Activated CD4-positive, alpha-beta T cell treated with anti-CD3 and anti-CD28 coated beads, Interleukin-2, amount 50 U/mL, for 16 hours (primary cell): ENCODE data around the gene PPP1R13B.

ENCODE experiments used
- DNase-seq: peaks from one replicate; pipeline ENCODE4 v3.0.0-alpha.2; 2020

The PPP1R13B gene

DNA sequence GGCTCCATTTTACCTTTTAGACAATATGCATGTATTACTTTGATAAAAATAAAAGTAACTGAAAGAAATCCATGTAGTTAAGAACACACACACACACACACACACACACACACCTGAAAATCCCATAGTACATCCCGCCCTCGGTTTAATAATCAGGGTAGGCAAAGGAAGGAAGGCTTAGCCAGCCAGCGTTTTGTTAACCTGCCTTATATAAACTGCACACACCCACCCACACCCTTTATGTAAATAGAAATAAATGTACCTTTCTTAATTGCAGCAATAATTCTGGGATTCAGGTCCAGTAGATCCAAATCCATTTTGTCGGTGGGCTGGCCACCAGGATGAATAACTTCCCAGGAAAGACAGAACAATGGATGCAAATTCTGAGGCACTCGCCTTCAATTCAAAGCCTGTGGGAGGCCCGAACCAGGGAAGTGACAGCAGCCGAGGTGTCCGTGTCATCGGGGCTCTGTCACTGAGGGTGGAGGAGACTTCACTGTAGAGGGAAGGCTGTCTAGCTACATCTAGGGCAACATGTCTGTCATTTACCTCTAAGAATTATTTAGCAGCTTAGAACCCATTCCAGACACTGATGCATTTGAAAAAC lies 136.5 kb downstream of the PPP1R13B start:
- DNase-seq, result no peak

GRCh38 chr14:103709814-103710213 lies 137.6 kb downstream of the PPP1R13B start:
- DNase-seq, result no peak

GRCh38 chr14:103708750-103709187 lies 138.6 kb downstream of the PPP1R13B start:
- no peak for DNase-seq

- no peak for DNase-seq
Measured at GRCh38 chr14:103707329-103708263, 139.8 kb downstream of the PPP1R13B start.

- no peak for DNase-seq
Measured at GRCh38 chr14:103706551-103707328, 140.6 kb downstream of the PPP1R13B start.

GRCh38 chr14:103705504-103706284 lies 141.7 kb downstream of the PPP1R13B start:
- no peak for DNase-seq

DNA sequence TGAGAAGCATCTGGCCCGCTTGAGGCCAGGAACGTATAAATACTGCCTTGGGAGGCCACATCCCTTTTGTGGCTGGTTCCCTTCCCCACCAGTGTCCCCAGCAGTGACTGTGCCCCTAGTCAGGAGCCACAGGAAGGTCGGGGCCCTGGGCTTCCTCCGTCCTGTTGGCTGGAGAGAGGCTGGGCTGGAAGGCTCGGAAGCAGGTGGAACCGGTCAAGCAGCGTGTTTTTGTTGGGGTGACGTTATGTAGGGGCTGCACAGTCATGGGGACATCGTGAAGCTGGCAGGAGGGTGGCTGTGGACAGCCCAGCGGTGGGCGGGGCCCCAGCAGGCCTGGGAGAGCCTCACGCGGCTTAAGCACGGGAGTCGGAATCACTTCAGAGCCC lies 142.3 kb downstream of the PPP1R13B start:
- DNase-seq, result no peak

DNA sequence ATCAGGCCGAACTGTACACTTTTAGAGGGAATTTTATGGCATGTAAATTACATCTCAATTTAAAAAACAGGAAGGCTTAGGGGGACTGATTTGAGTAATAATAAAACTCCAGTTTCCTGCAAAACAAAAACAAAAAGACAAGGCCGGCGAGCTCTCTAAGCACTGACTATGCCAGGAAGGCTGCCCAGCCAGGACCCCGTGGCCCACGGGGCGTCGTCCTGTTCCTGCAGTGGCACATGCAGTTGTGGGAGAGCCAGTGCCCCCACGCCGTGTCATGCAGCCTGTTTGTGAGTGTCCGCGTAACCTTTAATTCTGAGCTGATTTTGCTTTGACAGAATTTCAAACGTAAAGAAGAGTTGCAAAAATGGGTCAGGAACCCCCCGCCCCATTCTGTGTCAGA lies 142.7 kb downstream of the PPP1R13B start:
- DNase-seq, result no peak

- DNase-seq, result no peak
Measured at GRCh38 chr14:103703433-103704385, 143.7 kb downstream of the PPP1R13B start.

- no peak for DNase-seq
Measured at GRCh38 chr14:103702497-103703432, 144.6 kb downstream of the PPP1R13B start.

DNA sequence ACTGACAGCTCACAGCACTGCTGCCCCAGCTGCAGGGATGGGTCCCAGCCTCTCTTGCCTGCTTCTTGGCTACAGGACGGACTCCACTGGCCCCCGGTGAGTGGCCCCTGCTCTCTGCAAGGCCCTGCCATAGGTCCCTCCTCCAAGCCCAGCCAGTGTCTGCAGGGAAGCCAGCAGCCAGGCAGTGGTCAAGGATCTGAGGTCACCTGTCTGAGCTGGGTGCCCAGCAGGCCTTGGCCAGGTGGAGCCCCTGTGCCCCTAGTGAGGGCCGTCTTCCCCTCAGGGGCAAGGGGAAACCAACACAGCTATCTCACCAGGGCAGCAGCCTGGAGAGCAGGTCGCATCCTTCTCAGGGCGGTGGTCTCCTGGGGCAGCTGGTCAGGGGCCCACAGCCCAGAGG lies 145.3 kb downstream of the PPP1R13B start:
- no peak for DNase-seq

GRCh38 chr14:103700753-103701490 lies 146.5 kb downstream of the PPP1R13B start:
- DNase-seq, result no peak

GRCh38 chr14:103699901-103700752 lies 147.2 kb downstream of the PPP1R13B start:
- DNase-seq, result no peak

DNA sequence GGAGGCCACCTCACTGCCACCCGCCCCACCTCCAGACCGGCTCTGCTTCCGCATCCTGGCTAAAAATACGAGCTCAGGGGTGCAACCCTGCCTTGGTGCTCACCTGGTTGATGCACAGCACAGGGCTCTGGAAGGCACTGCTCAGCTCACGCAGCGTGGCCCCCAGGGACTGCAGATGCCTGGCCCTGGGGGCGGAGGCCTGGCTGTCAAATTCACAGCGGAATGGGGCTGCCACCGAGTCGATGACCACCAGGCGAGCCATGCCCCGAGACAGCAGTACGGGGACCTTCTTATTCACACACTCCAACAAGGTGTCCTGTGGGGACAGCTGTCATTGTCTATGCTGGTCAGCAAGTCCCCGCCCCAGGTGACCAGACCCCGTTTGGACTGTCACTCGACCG lies 148.1 kb downstream of the PPP1R13B start:
- no peak for DNase-seq

DNA sequence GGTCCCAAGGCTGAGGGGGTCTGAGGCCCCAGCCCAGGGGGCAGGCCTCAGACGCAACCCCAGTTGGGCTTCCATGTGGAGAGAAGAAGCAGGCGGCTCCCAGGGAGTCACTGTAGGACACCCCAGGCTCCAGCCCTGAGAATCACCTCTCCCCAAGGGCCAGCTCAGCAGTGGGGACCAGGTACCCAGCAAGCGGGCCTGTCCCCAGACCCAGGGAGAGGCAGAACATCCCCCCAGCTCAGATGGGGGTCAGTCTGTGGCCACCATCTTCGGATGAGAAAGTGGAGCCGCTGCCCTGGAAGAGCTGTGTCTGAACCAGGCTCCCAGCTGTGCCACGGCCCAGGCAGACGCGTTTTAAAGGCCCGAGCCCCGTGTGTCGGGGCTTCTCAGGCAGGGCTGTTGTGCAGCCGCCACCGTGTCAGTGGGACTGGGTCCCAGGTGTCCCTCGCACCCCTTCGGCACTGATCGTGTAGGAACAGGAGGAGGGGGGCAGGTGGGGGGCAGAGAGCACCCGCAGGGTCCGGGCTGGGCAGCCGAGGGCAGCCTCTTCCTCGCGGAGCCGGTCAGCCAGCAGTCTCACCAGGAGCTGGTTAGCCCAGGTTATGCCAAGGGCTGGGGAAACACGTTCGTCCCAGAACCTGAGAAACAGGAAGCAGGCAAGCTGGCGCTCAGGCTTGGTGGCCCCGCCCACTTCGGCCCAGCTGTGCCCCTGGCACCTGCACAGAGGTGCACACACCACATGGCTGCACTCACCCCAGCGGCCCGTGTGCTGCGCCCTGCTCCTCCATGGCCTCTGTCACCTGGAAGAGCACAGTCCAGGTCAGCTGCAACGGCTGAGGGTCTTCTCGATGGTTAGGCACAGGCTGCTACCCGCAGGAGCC lies 148.8 kb downstream of the PPP1R13B start:
- no peak for DNase-seq

GRCh38 chr14:103697603-103698379 lies 149.6 kb downstream of the PPP1R13B start:
- DNase-seq, result no peak

DNA sequence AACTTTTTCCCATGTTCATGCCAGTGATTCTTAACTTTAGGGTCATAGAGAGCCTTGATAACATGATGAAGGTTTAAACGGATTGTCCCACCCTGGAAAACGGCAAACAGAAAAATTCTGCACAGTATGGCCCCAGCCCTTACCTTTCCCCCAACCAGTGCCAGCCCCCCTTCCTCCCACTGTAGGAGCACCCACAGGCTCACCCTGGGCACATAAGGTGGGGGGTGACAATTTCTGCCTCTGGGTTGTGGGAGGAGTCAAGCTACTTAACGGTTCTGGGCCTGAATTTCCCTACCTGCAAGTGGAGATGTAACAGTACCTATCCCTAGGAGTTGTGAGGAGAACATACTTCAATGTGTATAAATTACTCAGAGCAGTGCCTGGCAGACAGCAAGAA lies 150.2 kb downstream of the PPP1R13B start:
- no peak for DNase-seq
